Rectal smooth muscle tissue (tissue), 1 donor: ENCODE results near the gene C4BPA.

Source experiments
- H3K27ac ChIP-seq: one replicate; pipeline ENCODE4 v1.7.0; 2013; ENCODE audit warnings: low read depth, low read length, inconsistent platforms
- H3K27me3 ChIP-seq: one replicate; pipeline ENCODE4 v1.7.0; 2013; ENCODE audit warnings: low read length; ENCODE audit not compliant: control insufficient read depth, insufficient read depth
- H3K36me3 ChIP-seq: one replicate; pipeline ENCODE4 v1.7.0; 2013; ENCODE audit warnings: low read length; ENCODE audit not compliant: control insufficient read depth, insufficient read depth
- H3K4me1 ChIP-seq: one replicate; pipeline ENCODE4 v1.7.0; 2013; ENCODE audit warnings: low read length; ENCODE audit not compliant: control insufficient read depth, insufficient read depth
- H3K4me3 ChIP-seq: one replicate; pipeline ENCODE4 v1.7.0; 2013; ENCODE audit warnings: low read length
- H3K9ac ChIP-seq: one replicate; pipeline ENCODE4 v1.7.0; 2013; ENCODE audit warnings: low read length

The C4BPA gene

DNA sequence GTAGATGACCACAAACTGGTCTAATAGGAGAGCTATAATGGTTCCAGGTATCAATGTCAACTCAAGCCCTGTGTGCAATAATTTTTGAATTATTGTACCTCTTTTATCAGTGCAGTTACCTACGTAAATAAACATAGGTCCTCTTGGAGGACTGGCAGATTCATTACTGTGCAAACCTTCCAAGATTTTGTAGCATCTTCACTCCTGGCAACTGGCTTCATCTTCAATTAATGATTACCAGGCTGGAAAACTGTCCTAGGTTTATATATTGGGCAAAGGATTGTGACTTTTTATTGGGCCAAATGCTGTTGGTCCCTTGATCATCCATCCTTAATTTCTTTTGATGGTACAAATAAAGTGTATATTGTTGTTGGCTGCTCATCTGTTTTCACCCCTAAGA, 35.6 kb downstream of the C4BPA start:
- Histone ChIP-seq H3K27ac (no peak overlapping the region), H3K36me3 (no peaks in the 10 kb centered on the region), H3K27me3 (no peaks in the 10 kb centered on the region), H3K9ac (no peak overlapping the region), H3K4me1 (no peaks in the 10 kb centered on the region), H3K4me3 (no peak overlapping the region)

GRCh38 chr1:207140536-207140935, 36.5 kb downstream of the C4BPA start:
- Histone ChIP-seq H3K27ac (no peak overlapping the region), H3K36me3 (no peaks in the 10 kb centered on the region), H3K27me3 (no peaks in the 10 kb centered on the region), H3K4me3 (no peak overlapping the region), H3K9ac (no peak overlapping the region), H3K4me1 (no peaks in the 10 kb centered on the region)

GRCh38 chr1:207145401-207146058, 41.5 kb downstream of the C4BPA start:
- Histone ChIP-seq H3K4me3 (no peak overlapping the region), H3K36me3 (no peaks in the 10 kb centered on the region), H3K9ac (no peak overlapping the region), H3K4me1 (no peaks in the 10 kb centered on the region), H3K27me3 (no peaks in the 10 kb centered on the region), H3K27ac (no peak overlapping the region)

DNA sequence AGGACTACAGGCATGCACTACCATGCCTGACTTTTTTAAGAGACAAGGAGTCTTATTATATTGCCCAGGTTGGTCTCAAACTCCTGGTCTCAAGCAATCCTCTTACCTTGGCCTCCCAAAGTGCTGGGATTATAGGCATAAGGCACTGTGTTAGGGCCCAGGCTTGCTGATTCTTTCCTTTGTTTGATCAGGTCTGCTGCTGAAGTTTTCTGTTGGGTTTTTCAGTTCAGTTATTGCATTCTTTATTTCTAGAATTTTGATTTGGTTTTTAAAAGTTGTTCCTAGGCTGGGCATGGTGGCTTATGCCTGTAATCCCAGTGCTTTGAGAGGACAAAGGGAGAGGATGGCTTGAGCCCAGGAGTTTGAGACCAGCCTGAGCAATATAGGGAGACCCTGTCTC, 47.9 kb downstream of the C4BPA start:
- Histone ChIP-seq H3K27me3 (no peaks in the 10 kb centered on the region), H3K36me3 (no peaks in the 10 kb centered on the region), H3K4me1 (no peaks in the 10 kb centered on the region), H3K4me3 (no peak overlapping the region), H3K9ac (no peak overlapping the region), H3K27ac (no peak overlapping the region)

DNA sequence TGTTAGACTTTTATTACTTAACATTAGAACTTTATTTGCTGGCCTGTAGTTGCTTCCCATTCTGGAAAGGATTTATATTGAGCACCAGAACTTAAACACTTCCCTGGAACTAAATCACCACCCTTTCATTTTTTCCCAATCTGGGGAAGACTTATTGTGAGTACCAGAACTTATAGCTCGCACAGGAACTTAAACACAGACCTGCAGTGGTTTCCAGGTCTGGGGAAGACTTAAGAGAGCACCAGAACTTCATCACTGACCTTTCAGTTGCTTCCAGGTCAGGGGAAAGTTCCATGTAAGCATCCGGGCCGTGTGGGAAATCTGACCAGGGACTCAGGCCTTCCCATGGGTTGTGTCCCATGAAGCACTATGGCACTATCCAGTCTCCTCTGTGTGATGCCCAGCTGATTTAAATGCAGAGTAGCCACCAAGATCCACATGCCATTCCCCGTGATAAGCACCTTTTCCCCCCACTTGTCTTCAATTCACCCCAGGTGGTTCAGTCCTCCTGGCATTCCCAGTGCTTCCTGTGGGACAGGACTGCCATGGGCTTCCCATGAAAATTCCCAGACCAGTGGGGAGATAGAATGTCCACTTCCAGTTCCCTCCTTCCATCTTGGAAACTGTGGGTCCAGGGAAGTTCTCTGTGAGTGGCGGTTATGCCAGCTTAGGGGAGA, 48.9 kb downstream of the C4BPA start:
- H3K27ac ChIP-seq: no peak overlapping the region
- H3K36me3 ChIP-seq: no peaks in the 10 kb centered on the region
- H3K4me3 ChIP-seq: no peak overlapping the region
- H3K9ac ChIP-seq: no peak overlapping the region
- H3K4me1 ChIP-seq: no peaks in the 10 kb centered on the region
- no peaks in the 10 kb centered on the region for H3K27me3 ChIP-seq

- Histone ChIP-seq H3K4me3 (no peak overlapping the region), H3K4me1 (no peaks in the 10 kb centered on the region), H3K9ac (no peak overlapping the region), H3K27me3 (no peaks in the 10 kb centered on the region), H3K27ac (no peak overlapping the region), H3K36me3 (no peaks in the 10 kb centered on the region)
Observed at GRCh38 chr1:207155028-207155427, 51.0 kb downstream of the C4BPA start.

- no peaks in the 10 kb centered on the region for H3K27me3 ChIP-seq
- H3K36me3 ChIP-seq: no peaks in the 10 kb centered on the region
- no peak overlapping the region for H3K4me3 ChIP-seq
- H3K9ac ChIP-seq: no peak overlapping the region
- H3K4me1 ChIP-seq: no peaks in the 10 kb centered on the region
- H3K27ac ChIP-seq: no peak overlapping the region
Observed at GRCh38 chr1:207156095-207156494, 52.1 kb downstream of the C4BPA start.

GRCh38 chr1:207156826-207157225, 52.8 kb downstream of the C4BPA start:
- no peak overlapping the region for H3K27ac ChIP-seq
- no peaks in the 10 kb centered on the region for H3K4me1 ChIP-seq
- H3K36me3 ChIP-seq: no peaks in the 10 kb centered on the region
- no peaks in the 10 kb centered on the region for H3K27me3 ChIP-seq
- no peak overlapping the region for H3K9ac ChIP-seq
- H3K4me3 ChIP-seq: no peak overlapping the region

DNA sequence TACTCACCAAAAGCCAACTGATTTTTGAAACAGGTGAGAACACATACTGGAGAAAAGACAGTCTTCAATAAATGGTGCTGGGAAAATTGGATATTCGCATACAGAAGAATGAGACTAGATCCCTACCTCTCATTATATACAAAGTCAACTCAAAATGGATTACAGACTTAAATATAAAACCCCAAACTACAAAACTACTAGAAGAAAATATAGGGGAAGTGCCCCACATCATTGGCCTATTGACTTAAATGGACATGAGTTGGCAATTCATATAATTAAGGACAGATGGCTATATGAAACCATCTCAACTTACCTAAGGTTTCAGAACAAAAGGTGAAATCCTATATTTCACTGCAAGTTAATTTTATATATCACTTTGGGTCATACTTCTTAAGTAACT, 60.1 kb downstream of the C4BPA start:
- no peak overlapping the region for H3K9ac ChIP-seq
- H3K27me3 ChIP-seq: no peaks in the 10 kb centered on the region
- no peak overlapping the region for H3K27ac ChIP-seq
- no peaks in the 10 kb centered on the region for H3K36me3 ChIP-seq
- H3K4me3 ChIP-seq: no peak overlapping the region
- H3K4me1 ChIP-seq: no peaks in the 10 kb centered on the region

DNA sequence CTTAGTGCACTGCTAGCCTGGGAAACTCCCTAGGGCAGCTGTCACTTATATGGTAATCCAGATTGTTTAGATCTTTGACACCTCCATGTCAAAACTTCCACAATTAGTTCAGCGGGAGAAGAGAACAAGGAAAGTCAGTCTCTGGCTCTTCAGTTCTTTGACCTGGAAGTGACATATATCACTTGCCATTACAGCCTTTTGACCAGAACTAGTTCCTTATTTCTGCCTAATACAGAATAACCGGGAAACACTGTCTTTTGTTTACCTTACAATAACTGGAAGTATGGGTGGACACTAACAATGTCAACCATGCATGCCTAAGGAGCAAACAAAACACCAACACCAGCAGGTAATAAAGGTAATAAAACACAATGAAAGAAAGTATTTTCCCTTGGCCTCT, 68.3 kb downstream of the C4BPA start:
- Histone ChIP-seq H3K9ac (no peak overlapping the region), H3K27ac (no peak overlapping the region), H3K4me3 (no peak overlapping the region), H3K36me3 (no peaks in the 10 kb centered on the region), H3K4me1 (no peaks in the 10 kb centered on the region), H3K27me3 (no peaks in the 10 kb centered on the region)

- H3K27me3 ChIP-seq: no peaks in the 10 kb centered on the region
- H3K27ac ChIP-seq: no peak overlapping the region
- H3K9ac ChIP-seq: no peak overlapping the region
Observed at GRCh38 chr1:207172885-207173284, 68.9 kb downstream of the C4BPA start.

GRCh38 chr1:207173396-207173795, 69.4 kb downstream of the C4BPA start:
- no peak overlapping the region for H3K4me3 ChIP-seq
- no peaks in the 10 kb centered on the region for H3K4me1 ChIP-seq
- H3K36me3 ChIP-seq: no peaks in the 10 kb centered on the region
- no peaks in the 10 kb centered on the region for H3K27me3 ChIP-seq
- no peak overlapping the region for H3K27ac ChIP-seq
- H3K9ac ChIP-seq: no peak overlapping the region

More at GRCh38 chr1:207172885-207173284, 68.9 kb downstream of the C4BPA start:
- H3K4me1 ChIP-seq: no peaks in the 10 kb centered on the region
- no peaks in the 10 kb centered on the region for H3K36me3 ChIP-seq
- no peak overlapping the region for H3K4me3 ChIP-seq

DNA sequence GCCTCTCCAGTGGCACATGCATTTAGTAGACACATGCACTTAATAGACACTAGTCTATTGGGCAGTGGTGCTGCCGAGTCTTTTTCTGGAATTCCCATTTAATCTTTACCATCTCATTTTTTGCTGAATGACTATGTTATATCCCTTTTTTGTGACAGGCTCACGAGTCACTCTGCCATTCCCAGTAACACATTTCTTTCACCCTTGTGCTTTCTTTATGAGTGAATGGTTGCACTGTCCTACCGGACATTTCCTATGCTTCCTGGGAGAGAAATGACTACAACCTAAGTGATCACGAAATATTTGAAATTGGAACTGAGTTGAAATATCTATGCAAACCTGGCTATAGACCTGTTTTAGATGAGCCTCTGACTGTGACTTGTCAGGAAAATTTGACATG, 70.9 kb downstream of the C4BPA start:
- no peak overlapping the region for H3K9ac ChIP-seq
- H3K4me1 ChIP-seq: no peaks in the 10 kb centered on the region
- H3K36me3 ChIP-seq: no peaks in the 10 kb centered on the region
- H3K27me3 ChIP-seq: no peaks in the 10 kb centered on the region
- H3K4me3 ChIP-seq: no peak overlapping the region
- no peak overlapping the region for H3K27ac ChIP-seq
